GM18858 (cell line): Measurements from ENCODE around the gene SETBP1.
A peak's percentile ranks its signal among the peaks of the same experiment; 100 is the strongest.

Source experiments
- ATAC-seq: cut with Tn5 transposase; IDR thresholded peaks from one replicate; pipeline ENCODE4 v1.9.1; 2021; ENCODE audit not compliant: unreplicated experiment

SETBP1 gene

GRCh38 chr18:44895176-44895798, 214.6 kb downstream of the SETBP1 start:
- no peak for ATAC-seq

- no peak for ATAC-seq
These were observed 216.2 kb downstream of the SETBP1 start for GRCh38 chr18:44896846-44897245.

- no peak for ATAC-seq
These were observed 216.7 kb downstream of the SETBP1 start for GRCh38 chr18:44897411-44897810.

- ATAC-seq, result no peak
These were observed 217.1 kb downstream of the SETBP1 start for GRCh38 chr18:44897816-44898215.

- no peak for ATAC-seq
These were observed 217.8 kb downstream of the SETBP1 start for GRCh38 chr18:44898498-44898897.

- no peak for ATAC-seq
These were observed 219.1 kb downstream of the SETBP1 start for GRCh38 chr18:44899832-44900231.

- ATAC-seq, result no peak
These were observed 219.9 kb downstream of the SETBP1 start for GRCh38 chr18:44900627-44901026.

- ATAC-seq, result no peak
These were observed 220.6 kb downstream of the SETBP1 start for GRCh38 chr18:44901283-44901682.

- no peak for ATAC-seq
These were observed 222.6 kb downstream of the SETBP1 start for GRCh38 chr18:44903327-44903726.

GRCh38 chr18:44904768-44905167, 224.1 kb downstream of the SETBP1 start:
- ATAC-seq, result no peak

- peak; percentile 86 for ATAC-seq
These were observed 228.6 kb downstream of the SETBP1 start for GRCh38 chr18:44909191-44909719.

- ATAC-seq, result no peak
These were observed 230.6 kb downstream of the SETBP1 start for GRCh38 chr18:44911260-44911659.

GRCh38 chr18:44911773-44912172, 231.1 kb downstream of the SETBP1 start:
- no peak for ATAC-seq

GRCh38 chr18:44912740-44913478, 232.2 kb downstream of the SETBP1 start:
- ATAC-seq, result no peak

GRCh38 chr18:44914028-44914427, 233.3 kb downstream of the SETBP1 start:
- no peak for ATAC-seq

GRCh38 chr18:44915213-44915612, 234.5 kb downstream of the SETBP1 start:
- ATAC-seq, result no peak

GRCh38 chr18:44915661-44916060, 235.0 kb downstream of the SETBP1 start:
- ATAC-seq, result no peak

- no peak for ATAC-seq
These were observed 235.9 kb downstream of the SETBP1 start for GRCh38 chr18:44916429-44917207.

- no peak for ATAC-seq
These were observed 236.8 kb downstream of the SETBP1 start for GRCh38 chr18:44917216-44918141.

GRCh38 chr18:44918142-44918476, 237.4 kb downstream of the SETBP1 start:
- no peak for ATAC-seq

- no peak for ATAC-seq
These were observed 239.8 kb downstream of the SETBP1 start for GRCh38 chr18:44920441-44920840.
